ENCODE results near the gene DENND2C.

Gene DENND2C

GRCh38 chr1:114561333-114561732 is 108.5 kb downstream of the DENND2C start:
- no peak for TF ChIP-seq POLR2A (IDR thresholded peaks at IDR 0.05; ENCODE audit: low read length)
- no peak for TF ChIP-seq GATA1 (IDR thresholded peaks at IDR 0.05; ENCODE audit: low read depth, low read length)
- DNase-seq = no peak

- TF ChIP-seq GATA1 (IDR thresholded peaks at IDR 0.05; ENCODE audit: low read depth, low read length) = no peak
- TF ChIP-seq POLR2A (IDR thresholded peaks at IDR 0.05; ENCODE audit: low read length) = no peak
- DNase-seq = no peak
Measured at GRCh38 chr1:114559356-114559755, 110.5 kb downstream of the DENND2C start.

GRCh38 chr1:114558544-114558943 is 111.3 kb downstream of the DENND2C start:
- TF ChIP-seq GATA1 (IDR thresholded peaks at IDR 0.05; ENCODE audit: low read depth, low read length) (no peak), POLR2A (IDR thresholded peaks at IDR 0.05; ENCODE audit: low read length) (no peak)
- DNase-seq = peak; percentile 22 to 41

- DNase-seq = no peak
- TF ChIP-seq GATA1 (IDR thresholded peaks at IDR 0.05; ENCODE audit: low read depth, low read length) = no peak
- TF ChIP-seq POLR2A (IDR thresholded peaks at IDR 0.05; ENCODE audit: low read length) = no peak
Measured at GRCh38 chr1:114554577-114554976, 115.3 kb downstream of the DENND2C start.

- no peak for DNase-seq
- TF ChIP-seq POLR2A (IDR thresholded peaks at IDR 0.05; ENCODE audit: low read length) (no peak), GATA1 (IDR thresholded peaks at IDR 0.05; ENCODE audit: low read depth, low read length) (no peak)
Measured at GRCh38 chr1:114552106-114552639, 117.7 kb downstream of the DENND2C start.

GRCh38 chr1:114551400-114551799 is 118.4 kb downstream of the DENND2C start:
- TF ChIP-seq GATA1 (IDR thresholded peaks at IDR 0.05; ENCODE audit: low read depth, low read length) = no peak
- no peak for TF ChIP-seq POLR2A (IDR thresholded peaks at IDR 0.05; ENCODE audit: low read length)
- no peak for DNase-seq

GRCh38 chr1:114550336-114550735 is 119.5 kb downstream of the DENND2C start:
- no peak for DNase-seq
- no peak for TF ChIP-seq POLR2A (IDR thresholded peaks at IDR 0.05; ENCODE audit: low read length)

GRCh38 chr1:114549137-114549536 is 120.7 kb downstream of the DENND2C start:
- no peak for DNase-seq
- TF ChIP-seq GATA1 (IDR thresholded peaks at IDR 0.05; ENCODE audit: low read depth, low read length) (no peak), POLR2A (IDR thresholded peaks at IDR 0.05; ENCODE audit: low read length) (no peak)

GRCh38 chr1:114547076-114547475 is 122.8 kb downstream of the DENND2C start:
- DNase-seq = no peak
- TF ChIP-seq GATA1 (IDR thresholded peaks at IDR 0.05; ENCODE audit: low read depth, low read length) = no peak
- TF ChIP-seq POLR2A (IDR thresholded peaks at IDR 0.05; ENCODE audit: low read length) = no peak

- no peak for TF ChIP-seq GATA1 (IDR thresholded peaks at IDR 0.05; ENCODE audit: low read depth, low read length)
- TF ChIP-seq POLR2A (IDR thresholded peaks at IDR 0.05; ENCODE audit: low read length) = no peak
- DNase-seq = no peak
Measured at GRCh38 chr1:114545796-114546195, 124.1 kb downstream of the DENND2C start.

- TF ChIP-seq POLR2A (IDR thresholded peaks at IDR 0.05; ENCODE audit: low read length) (no peak), GATA1 (IDR thresholded peaks at IDR 0.05; ENCODE audit: low read depth, low read length) (no peak)
Measured at GRCh38 chr1:114545315-114545714, 124.5 kb downstream of the DENND2C start.

GRCh38 chr1:114540821-114541220 is 129.0 kb downstream of the DENND2C start:
- no peak for DNase-seq
- no peak for TF ChIP-seq POLR2A (IDR thresholded peaks at IDR 0.05; ENCODE audit: low read length)
- no peak for TF ChIP-seq GATA1 (IDR thresholded peaks at IDR 0.05; ENCODE audit: low read depth, low read length)

More at GRCh38 chr1:114545315-114545714, 124.5 kb downstream of the DENND2C start:
- no peak for DNase-seq

GRCh38 chr1:114540272-114540671 is 129.6 kb downstream of the DENND2C start:
- DNase-seq = no peak
- TF ChIP-seq POLR2A (IDR thresholded peaks at IDR 0.05; ENCODE audit: low read length) = no peak
- TF ChIP-seq GATA1 (IDR thresholded peaks at IDR 0.05; ENCODE audit: low read depth, low read length) = no peak

GRCh38 chr1:114536043-114536442 is 133.8 kb downstream of the DENND2C start:
- no peak for DNase-seq
- TF ChIP-seq POLR2A (IDR thresholded peaks at IDR 0.05; ENCODE audit: low read length) (no peak), GATA1 (IDR thresholded peaks at IDR 0.05; ENCODE audit: low read depth, low read length) (no peak)

GRCh38 chr1:114535401-114535800 is 134.4 kb downstream of the DENND2C start:
- TF ChIP-seq GATA1 (IDR thresholded peaks at IDR 0.05; ENCODE audit: low read depth, low read length) (no peak), POLR2A (IDR thresholded peaks at IDR 0.05; ENCODE audit: low read length) (no peak)

More at GRCh38 chr1:114535401-114535800, 134.4 kb downstream of the DENND2C start:
- no peak for DNase-seq

Data from erythroblast (primary cell).